Endothelial cell (in vitro differentiated cells): ENCODE results near the gene ALK. TPM values are rescaled to one million over a fixed set of nuclear protein-coding genes. Genes with fewer than 3 reads are reported as not detected.

Experiments
- DNase-seq: peaks from one replicate; pipeline ENCODE4 v3.0.0; 2021; ENCODE audit warnings: low spot score
- H3K27ac Mint-ChIP-seq: one replicate; pipeline ENCODE4 v1.8.0; 2021; ENCODE audit warnings: mixed read lengths, inconsistent platforms; ENCODE audit not compliant: unreplicated experiment
- H3K27me3 Mint-ChIP-seq: one replicate; pipeline ENCODE4 v1.8.0; 2021; ENCODE audit warnings: mild to moderate bottlenecking, moderate library complexity, mixed read lengths, inconsistent platforms; ENCODE audit not compliant: unreplicated experiment
- H3K36me3 Mint-ChIP-seq: one replicate; pipeline ENCODE4 v1.8.0; 2021; ENCODE audit warnings: mild to moderate bottlenecking, low read depth, mixed read lengths, inconsistent platforms; ENCODE audit not compliant: unreplicated experiment
- H3K4me1 Mint-ChIP-seq: one replicate; pipeline ENCODE4 v1.8.0; 2021; ENCODE audit warnings: mild to moderate bottlenecking, mixed read lengths, inconsistent platforms; ENCODE audit not compliant: unreplicated experiment
- H3K4me3 Mint-ChIP-seq: one replicate; pipeline ENCODE4 v1.8.0; 2021; ENCODE audit warnings: mild to moderate bottlenecking, mixed read lengths, inconsistent platforms; ENCODE audit not compliant: unreplicated experiment
- H3K9me3 Mint-ChIP-seq: one replicate; pipeline ENCODE4 v1.8.0; 2021; ENCODE audit warnings: mixed read lengths, inconsistent platforms; ENCODE audit not compliant: unreplicated experiment
- CTCF ChIP-seq: fragments of 200-600 bp; sonication (generic); IDR thresholded peaks from one replicate; pipeline ENCODE4 v1.5.0; 2021; ENCODE audit warnings: antibody characterized with exemption; ENCODE audit not compliant: unreplicated experiment
- total RNA-seq: library from RNA; stranded (reverse); fragmentation: NEBNext Ultra II Directional; extraction: Animal tissue kit (Norgen Biotek cat#: 25700); gene quantifications from one replicate; pipeline ENCODE4 v1.2.1, GENCODE V29; 2021; ENCODE audit not compliant: unreplicated experiment

Gene ALK
- total RNA-seq, 1 donor from 2014 or later = 0.05 TPM

GRCh38 chr2:29519338-29519925 lies 402.0 kb downstream of the ALK start:
- H3K36me3 Mint-ChIP-seq = peaks cover under 1% of the 10 kb centered on the region
- peaks cover 7% of the 10 kb centered on the region for H3K27me3 Mint-ChIP-seq
- no peak overlapping the region for H3K4me3 Mint-ChIP-seq
- H3K9me3 Mint-ChIP-seq = peaks cover 3% of the 10 kb centered on the region
- H3K4me1 Mint-ChIP-seq = peaks cover 16% of the 10 kb centered on the region
- no peak for TF ChIP-seq CTCF
- DNase-seq = no peak
- no peak overlapping the region for H3K27ac Mint-ChIP-seq

- H3K36me3 Mint-ChIP-seq = no peaks in the 10 kb centered on the region
- H3K9me3 Mint-ChIP-seq = peaks cover 5% of the 10 kb centered on the region
- H3K27ac Mint-ChIP-seq = no peak overlapping the region
- no peak overlapping the region for H3K4me3 Mint-ChIP-seq
- no peak for DNase-seq
- peaks cover 16% of the 10 kb centered on the region for H3K4me1 Mint-ChIP-seq
- TF ChIP-seq CTCF = no peak
- peaks cover 7% of the 10 kb centered on the region for H3K27me3 Mint-ChIP-seq
These were observed 402.6 kb downstream of the ALK start for GRCh38 chr2:29518646-29519337.

GRCh38 chr2:29518010-29518409 lies 403.4 kb downstream of the ALK start:
- peaks cover 7% of the 10 kb centered on the region for H3K27me3 Mint-ChIP-seq
- DNase-seq = no peak
- no peak for TF ChIP-seq CTCF
- peaks cover 16% of the 10 kb centered on the region for H3K4me1 Mint-ChIP-seq
- no peak overlapping the region for H3K4me3 Mint-ChIP-seq
- no peak overlapping the region for H3K27ac Mint-ChIP-seq
- no peaks in the 10 kb centered on the region for H3K36me3 Mint-ChIP-seq
- H3K9me3 Mint-ChIP-seq = peaks cover 5% of the 10 kb centered on the region

- no peak for DNase-seq
- Mint-ChIP-seq H3K36me3 (no peaks in the 10 kb centered on the region), H3K27ac (no peak overlapping the region), H3K4me1 (peaks cover 16% of the 10 kb centered on the region), H3K4me3 (no peak overlapping the region), H3K9me3 (peaks cover 5% of the 10 kb centered on the region), H3K27me3 (peaks cover 3% of the 10 kb centered on the region)
- no peak for TF ChIP-seq CTCF
These were observed 404.0 kb downstream of the ALK start for GRCh38 chr2:29517413-29517812.

- DNase-seq = no peak
- no peak overlapping the region for H3K4me3 Mint-ChIP-seq
- TF ChIP-seq CTCF = no peak
- no peak overlapping the region for H3K27ac Mint-ChIP-seq
- peaks cover 16% of the 10 kb centered on the region for H3K4me1 Mint-ChIP-seq
- H3K9me3 Mint-ChIP-seq = peaks cover 5% of the 10 kb centered on the region
- H3K36me3 Mint-ChIP-seq = no peaks in the 10 kb centered on the region
- H3K27me3 Mint-ChIP-seq = peaks cover 3% of the 10 kb centered on the region
These were observed 404.6 kb downstream of the ALK start for GRCh38 chr2:29516767-29517166.
